Gastroesophageal sphincter (tissue), 3 donors: ENCODE results near the gene KLHL22.

Source experiments
- CTCF ChIP-seq, 4 experiments: fragments of 200-600 bp in 2 of 4; fragments of 450-650 bp in 2 of 4; sonication (generic) in 1 of 4; IDR thresholded peaks; one replicate each; pipeline ENCODE4 v1.5.1; 2017 to 2019; ENCODE audit warnings: antibody characterized with exemption in 4 of 4, mild to moderate bottlenecking in 2 of 4, moderate library complexity in 2 of 4
- POLR2A ChIP-seq, 2 donors: fragments of 450-650 bp; IDR thresholded peaks; one replicate each; pipeline ENCODE4 v1.6.1; 2017; ENCODE audit warnings: antibody characterized with exemption in 2 of 2, mild to moderate bottlenecking in 2 of 2, moderate library complexity in 1 of 2

GRCh38 chr22:20407829-20408228 is 87.8 kb downstream of the KLHL22 start:
- TF ChIP-seq POLR2A (IDR thresholded peaks at IDR 0.05) (no peak), CTCF (IDR thresholded peaks at IDR 0.05) (no peak)
